Measurements from ENCODE around the gene RFT1. TPM values are rescaled to one million over a fixed set of nuclear protein-coding genes. Genes with fewer than 3 reads are reported as not detected.
"Not testable (repeated sequence)": the region's sequence is repeated elsewhere in the genome, so short reads cannot be mapped to it uniquely, and the experiment has no call there.

Gene RFT1
- total RNA-seq, 1 donor from 2014 or later: 8.5 TPM

GRCh38 chr3:53078656-53079055 is 51.6 kb downstream of the RFT1 start:
- DNase-seq: no peak
- ATAC-seq: no peak
- intact Hi-C loops (cut with micrococcal nuclease): no loop called here

- DNase-seq (no peak), ATAC-seq (no peak)
- intact Hi-C loops (cut with micrococcal nuclease): no loop called here
Observed at GRCh38 chr3:53077476-53078220, 52.6 kb downstream of the RFT1 start.

DNA sequence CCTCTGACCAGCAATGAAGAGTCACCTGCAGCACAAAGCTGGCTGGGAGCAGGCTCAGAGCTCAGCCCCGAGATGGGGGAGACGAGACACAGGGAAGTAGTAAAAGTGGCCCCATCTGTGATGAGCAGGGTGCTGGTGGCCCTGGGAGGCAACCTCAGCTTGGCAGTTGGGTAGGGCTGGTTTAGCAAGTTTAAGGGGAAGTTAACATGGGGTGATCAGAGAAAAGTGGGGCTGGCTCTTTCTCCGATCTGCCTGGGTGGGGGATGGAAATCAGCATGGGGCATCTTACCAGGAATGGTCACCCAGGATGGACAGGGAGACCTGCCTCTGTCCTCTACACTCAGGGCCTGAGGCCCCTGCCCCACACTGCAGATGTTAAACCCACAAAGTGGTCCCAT is 54.5 kb downstream of the RFT1 start:
- intact Hi-C loops (cut with micrococcal nuclease): no loop called here
- no peak for ATAC-seq
- DNase-seq: no peak

DNA sequence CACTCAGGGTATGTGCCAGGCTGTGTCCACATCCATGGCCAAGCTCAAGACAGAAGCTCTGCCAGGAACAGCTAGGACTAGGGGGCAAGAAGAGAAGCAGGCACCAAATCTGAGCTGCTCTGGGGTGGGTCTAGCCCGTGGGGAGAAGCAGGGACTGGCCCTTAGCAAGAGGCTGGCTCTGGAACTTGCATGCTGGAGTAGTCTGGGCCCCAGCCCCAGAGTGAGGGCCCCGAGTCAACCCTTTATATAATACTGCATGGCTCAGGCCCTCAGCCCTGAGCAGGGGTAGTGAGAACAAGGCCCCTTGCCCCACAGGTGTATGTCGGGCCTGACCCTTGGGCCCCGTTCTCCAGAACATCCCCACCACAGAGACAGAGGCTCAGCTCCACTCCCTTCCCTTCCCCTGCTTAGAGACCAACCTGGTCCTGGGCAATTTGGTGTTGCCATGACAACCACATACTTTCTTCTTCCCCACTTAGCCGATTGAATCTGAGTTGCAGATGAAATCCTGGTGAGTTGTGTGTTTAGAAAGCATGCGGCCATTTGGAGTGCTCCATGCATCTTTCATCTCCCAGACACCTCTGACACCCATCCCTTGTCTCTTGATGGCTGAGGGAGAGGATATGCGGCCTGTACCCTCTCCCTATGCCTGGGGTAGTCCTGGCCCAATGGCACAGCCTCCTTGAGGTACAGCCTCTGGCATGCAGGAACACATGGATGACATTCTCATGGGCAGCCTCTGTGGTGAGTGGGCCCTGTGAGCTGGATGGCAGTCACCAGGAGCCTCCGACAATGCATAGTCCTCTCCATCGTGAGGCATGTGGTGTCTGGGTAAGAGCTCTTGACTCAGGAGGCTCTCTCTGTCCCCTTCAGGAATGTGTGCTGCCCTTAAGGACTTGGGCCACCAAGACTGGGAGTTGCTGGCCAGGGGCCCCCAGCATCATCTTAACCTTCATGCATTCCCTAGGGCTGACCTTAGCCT is 55.2 kb downstream of the RFT1 start:
- DNase-seq (no peak), ATAC-seq (no peak)
- intact Hi-C loops (cut with micrococcal nuclease): no loop called here

GRCh38 chr3:53074366-53074696 is 55.9 kb downstream of the RFT1 start:
- ATAC-seq: no peak
- intact Hi-C loops (cut with micrococcal nuclease): no loop called here
- DNase-seq: no peak

GRCh38 chr3:53073553-53074365 is 56.5 kb downstream of the RFT1 start:
- peak; percentile 2 for ATAC-seq
- intact Hi-C loops (cut with micrococcal nuclease): no loop called here
- DNase-seq: peak; percentile 26

DNA sequence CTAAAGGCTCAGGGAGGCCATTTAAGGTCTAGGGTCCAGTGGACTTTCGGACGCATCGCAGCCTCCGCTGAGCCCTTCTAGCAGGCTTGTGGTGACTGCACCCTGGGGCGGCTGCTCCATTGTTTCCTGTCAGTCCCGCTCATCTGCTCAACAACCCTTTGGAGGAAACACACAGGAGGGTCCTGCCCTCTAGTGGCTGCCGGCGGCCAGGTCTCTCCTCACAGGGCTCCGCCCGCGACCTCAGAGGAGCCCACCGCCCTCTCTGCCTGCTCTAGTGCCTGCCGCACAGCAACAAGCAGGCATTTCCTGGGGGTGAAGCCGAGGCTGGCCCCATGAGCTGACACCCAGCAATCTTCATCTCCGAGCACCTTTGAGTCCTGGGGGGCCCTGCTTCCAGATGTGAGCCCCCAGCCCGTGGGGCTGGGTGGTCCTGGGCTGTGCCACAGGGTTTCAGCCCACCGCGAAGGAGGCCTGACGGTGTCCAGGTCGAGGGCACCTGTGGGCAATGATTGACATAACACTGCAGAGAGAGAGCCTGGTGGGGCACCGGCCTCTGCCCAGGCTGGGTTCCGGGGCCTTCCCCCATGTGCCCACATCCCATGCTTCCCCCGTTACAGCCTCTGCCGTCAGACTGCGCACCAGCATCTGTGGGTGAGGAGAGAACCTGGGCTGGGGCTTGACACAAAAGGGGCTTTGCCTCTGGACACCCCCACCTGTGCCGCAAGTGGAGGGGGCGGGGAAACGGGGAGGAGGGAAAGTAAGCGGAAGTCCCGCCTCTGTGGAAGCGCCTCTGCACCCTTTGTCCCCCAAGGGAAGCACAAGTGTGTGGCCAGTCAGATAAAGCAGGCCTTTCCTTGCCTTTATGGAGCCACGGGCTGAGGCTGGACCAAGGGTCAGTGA is 57.3 kb downstream of the RFT1 start:
- intact Hi-C loops (cut with micrococcal nuclease): no loop called here
- DNase-seq (peak; percentile 90), ATAC-seq (peak; percentile 95)

DNA sequence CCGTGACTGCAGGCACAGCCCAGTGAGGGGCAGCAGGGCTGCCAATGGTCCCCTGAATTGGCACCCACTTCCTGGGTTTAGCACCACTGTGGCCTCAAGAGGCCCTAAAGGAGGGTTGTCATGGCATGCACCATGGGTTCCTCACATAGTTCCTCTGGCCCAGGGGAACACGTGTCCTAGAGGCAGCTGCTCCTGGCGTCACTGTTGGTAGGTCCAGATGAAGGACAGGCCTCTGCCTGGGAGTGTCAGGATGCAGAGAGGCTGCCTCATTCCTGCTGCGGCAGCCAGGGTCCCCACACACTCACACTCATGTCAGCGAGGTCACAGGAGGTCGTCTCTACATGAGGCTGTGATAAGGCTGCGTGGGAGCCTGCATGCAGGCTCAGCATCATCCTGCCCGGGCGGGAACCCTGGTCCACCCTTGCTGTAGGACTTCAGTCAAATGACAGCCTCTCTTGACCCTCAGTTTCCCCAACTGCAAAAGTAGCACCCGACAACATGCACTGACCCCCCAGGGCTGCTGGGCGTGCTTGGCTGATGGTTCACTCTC is 58.3 kb downstream of the RFT1 start:
- intact Hi-C loops (cut with micrococcal nuclease): no loop called here
- ATAC-seq (no peak), DNase-seq (peak; percentile 19)

GRCh38 chr3:53069422-53070068 is 60.7 kb downstream of the RFT1 start:
- DNase-seq (no peak), ATAC-seq (no peak)
- intact Hi-C loops (cut with micrococcal nuclease): no loop called here

DNA sequence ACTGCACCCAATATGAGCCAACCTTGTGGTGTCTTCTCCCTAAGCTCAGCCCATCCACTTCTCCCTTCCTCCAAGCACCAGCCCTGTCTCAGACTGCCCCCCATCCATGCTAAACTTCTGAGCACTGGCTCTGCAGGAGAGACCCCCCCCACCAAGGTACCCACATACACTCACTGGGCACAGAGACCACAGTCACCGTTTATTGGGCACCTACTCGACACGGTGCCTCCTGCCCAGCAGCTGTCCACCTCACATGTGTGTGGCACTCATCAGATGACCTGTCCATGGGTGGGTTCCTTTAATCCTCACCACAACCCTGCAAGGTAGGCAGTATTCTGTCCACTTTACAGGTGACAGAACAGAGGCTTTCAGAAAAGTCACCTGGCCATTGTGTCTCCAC is 62.1 kb downstream of the RFT1 start:
- intact Hi-C loops (cut with micrococcal nuclease): no loop called here
- no peak for DNase-seq
- ATAC-seq: no peak

GRCh38 chr3:53067567-53067966 is 62.7 kb downstream of the RFT1 start:
- ATAC-seq: no peak
- no peak for DNase-seq
- intact Hi-C loops (cut with micrococcal nuclease): no loop called here

DNA sequence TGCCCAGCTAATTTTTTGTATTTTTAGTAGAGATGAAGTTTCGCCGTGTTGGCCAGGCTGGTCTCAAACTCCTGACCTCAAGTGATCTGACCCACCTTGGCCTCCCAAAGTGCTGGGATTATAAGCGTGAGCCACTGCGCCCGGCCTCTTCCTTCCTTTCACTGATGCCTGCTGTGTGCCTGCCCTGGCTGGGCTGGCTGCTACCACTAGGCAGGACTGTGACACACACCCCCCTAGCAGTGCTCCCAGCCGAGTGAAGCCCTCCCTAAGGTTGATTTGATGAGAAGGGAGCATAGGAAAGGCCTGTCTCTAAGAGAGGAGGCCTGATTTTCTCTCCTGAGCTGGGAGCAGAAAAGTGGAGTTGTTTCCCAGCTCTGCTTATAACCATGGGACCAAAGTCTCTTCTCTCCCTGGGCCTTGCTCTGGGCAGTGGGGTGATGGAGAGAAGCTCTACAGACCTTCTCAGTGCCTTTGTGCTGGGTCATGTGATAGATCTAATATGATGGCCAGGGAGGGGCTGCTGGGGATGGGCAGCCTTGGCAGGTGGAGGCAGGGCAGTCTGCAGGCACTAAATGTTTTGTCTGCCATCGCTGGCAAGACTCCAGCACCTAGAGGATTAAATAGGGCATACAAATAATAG is 64.3 kb downstream of the RFT1 start:
- intact Hi-C loops (cut with micrococcal nuclease): no loop called here
- DNase-seq (no peak), ATAC-seq (no peak)

GRCh38 chr3:53062905-53063304 is 67.3 kb downstream of the RFT1 start:
- DNase-seq (no peak), ATAC-seq (no peak)
- intact Hi-C loops (cut with micrococcal nuclease): no loop called here

DNA sequence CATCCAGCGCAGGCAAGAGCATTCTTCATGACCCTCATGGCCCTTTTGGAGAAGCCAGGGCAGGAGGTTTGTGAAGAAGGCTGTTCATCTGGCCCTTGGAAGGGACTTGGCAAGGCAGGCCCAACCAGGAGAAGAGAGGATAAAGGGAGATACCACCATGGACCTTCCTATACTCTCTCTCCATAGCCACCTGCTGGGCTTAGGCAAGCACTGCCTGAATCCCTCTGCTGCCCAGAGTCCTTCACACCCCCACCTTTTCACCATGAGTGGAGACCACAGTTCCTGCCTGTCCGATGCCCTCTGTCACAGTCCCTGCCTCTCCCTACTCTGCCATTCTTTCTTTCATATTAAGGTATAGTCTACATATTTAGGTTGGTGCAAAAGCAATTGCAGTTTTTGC is 73.8 kb downstream of the RFT1 start:
- intact Hi-C loops (cut with micrococcal nuclease): no loop called here
- ATAC-seq (peak; percentile 21), DNase-seq (no peak)

- intact Hi-C loops (cut with micrococcal nuclease); DNase-seq; ATAC-seq: not testable (repeated sequence)
Observed at GRCh38 chr3:53054233-53054632, 76.0 kb downstream of the RFT1 start.

- intact Hi-C loops (cut with micrococcal nuclease): no loop called here
- no peak for ATAC-seq
Observed at GRCh38 chr3:53051929-53052328, 78.3 kb downstream of the RFT1 start.

DNA sequence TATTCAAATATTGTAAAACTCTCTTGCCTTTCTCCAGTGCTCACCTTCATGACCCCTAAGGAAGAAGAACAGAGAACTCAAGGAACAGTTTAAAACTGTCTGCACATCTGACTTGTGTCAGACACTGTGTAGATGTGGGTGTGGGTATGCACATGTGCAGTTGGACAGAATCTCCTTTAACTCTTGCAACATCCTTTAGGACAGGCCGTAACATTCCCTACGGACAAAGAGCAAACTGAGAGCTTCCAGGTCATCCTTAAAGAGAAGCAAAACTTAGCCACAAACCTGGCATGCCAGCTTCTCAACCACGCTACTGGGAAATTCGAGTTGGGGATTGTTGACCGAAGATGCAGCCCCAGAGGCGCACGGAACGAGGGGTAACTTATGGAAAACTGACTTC is 80.2 kb downstream of the RFT1 start:
- intact Hi-C loops (cut with micrococcal nuclease): no loop called here
- DNase-seq (no peak), ATAC-seq (no peak)

More at GRCh38 chr3:53051929-53052328, 78.3 kb downstream of the RFT1 start:
- DNase-seq: no peak

All from left ventricle myocardium superior (tissue), 1 donor.